Ovary (tissue), 9 donors: ENCODE data around the gene GYPC. TPM values are rescaled to one million over a fixed set of nuclear protein-coding genes. Genes with fewer than 3 reads are reported as not detected.

Experiments
- DNase-seq, 5 donors: peaks; one replicate each; pipeline ENCODE4 v3.0.0-alpha.2; 2019 to 2020
- H3K27ac ChIP-seq, 2 donors: fragments of 200-600 bp; one replicate each; pipeline versions ENCODE4 v1.5.1 to v1.8.0; 2019 to 2022
- H3K27me3 ChIP-seq: fragments of 200-600 bp; one replicate; pipeline ENCODE4 v1.8.0; 2022
- H3K36me3 ChIP-seq: fragments of 200-600 bp; sonication (generic); one replicate; pipeline ENCODE4 v1.5.1; 2019
- H3K4me1 ChIP-seq: one replicate; pipeline ENCODE4 v1.8.1; 2013; ENCODE audit warnings: mild to moderate bottlenecking, moderate library complexity; ENCODE audit not compliant: insufficient read depth
- H3K4me3 ChIP-seq: fragments of 200-600 bp; sonication (generic); one replicate; pipeline ENCODE4 v1.5.1; 2017
- H3K9me3 ChIP-seq, 2 donors: fragments of 200-600 bp in 1 of 2; sonication (generic) in 1 of 2; one replicate each; pipeline versions ENCODE4 v1.5.1 to v1.8.1; 2013 to 2019; ENCODE audit warnings: mild to moderate bottlenecking in 1 of 2, moderate library complexity in 1 of 2
- CTCF ChIP-seq, 3 donors: fragments of 450-650 bp in 2 of 3; fragments of 200-600 bp in 1 of 3; IDR thresholded peaks; one replicate each; pipeline versions ENCODE4 v1.5.1 to v1.8.0; 2016 to 2022; ENCODE audit warnings: antibody characterized with exemption in 3 of 3, mild to moderate bottlenecking in 1 of 3
- EP300 ChIP-seq: sonication (generic); formaldehyde crosslinking; IDR thresholded peaks from one replicate; pipeline ENCODE4 v1.6.1; 2017; ENCODE audit warnings: antibody characterized with exemption
- POLR2A ChIP-seq: fragments of 450-650 bp; IDR thresholded peaks from one replicate; pipeline ENCODE4 v1.6.1; 2017; ENCODE audit warnings: antibody characterized with exemption, mild to moderate bottlenecking, moderate library complexity
- WGBS, 3 donors: extraction: QIAGEN DNeasy Blood & Tissue Kit in 1 of 3; methylation state at CpG; one replicate each; pipeline versions ENCODE4 v1.1.5 to v1.1.7; 2013 to 2017; 5-methylcytosine and 5-hydroxymethylcytosine counted together
- intact Hi-C, 4 donors: fragments of 100-400 bp; cut with DNase I; formaldehyde crosslinking; loops; one replicate each; pipeline versions ENCODE4 v1.11.0 to v1.15.1; 2022 to 2023
- polyA plus RNA-seq, 2 donors: library from polyadenylated mRNA; stranded (reverse); fragments of 200-250 nt in 1 of 2; fragments of 350-450 nt in 1 of 2; fragmentation: Illumina TruSeq in 1 of 2; extraction: RNeasy Lipid Tissue Mini Kit (QIAGEN cat#74804) in 1 of 2; gene quantifications; one replicate each; pipeline ENCODE4 v1.2.3, GENCODE V29; 2013 to 2014
- total RNA-seq, 7 donors: library from RNA; depleted of rRNA in 2 of 7; stranded (reverse); fragments of >200 nt in 2 of 7; fragmentation: NEBNext Ultra II Directional in 3 of 7; extraction: Animal tissue kit (Norgen Biotek cat#: 25700) in 3 of 7; gene quantifications; one replicate each; pipeline versions ENCODE4 v1.1.0 to v1.2.4, GENCODE V29; 2016 to 2023
- donor health status: DM: no; HTN: no; CAD: no; lungs with moderate emphysema.
- donor health status: DM: no; HTN: no; CAD: no.
- donor health status: Bipolar disorder and iron deficiency.
- donor health status: DM: yes; HTN: yes; CAD: no.
- donor health status: DM: no; HTN: no; CAD: no.
- donor health status: DM: yes; HTN: yes; CAD: no.

The GYPC gene
- total and polyA plus RNA-seq, 9 donors, result 70.1 to 151 (median 104) TPM

- no peaks in the 10 kb centered on the region for H3K9me3 ChIP-seq
- no peak for DNase-seq
- H3K36me3 ChIP-seq, result no peaks in the 10 kb centered on the region
- no peak overlapping the region for H3K27ac ChIP-seq
- WGBS, 3 donors, result 92 to 93% (median 92%) methylated on average over 12 of the region's 12 CpGs
- H3K4me1 ChIP-seq, result peaks cover 4% of the 10 kb centered on the region
- no peak overlapping the region for H3K4me3 ChIP-seq
- TF ChIP-seq EP300 (no peak), CTCF (IDR thresholded peaks at IDR 0.05) (no peak), POLR2A (no peak)
- no peaks in the 10 kb centered on the region for H3K27me3 ChIP-seq
- intact Hi-C loops, result loop anchor here in 1 of 4 donors (2.0 kb wide), 1 partner anchor 20 kb away; no protein-coding TSS in a partner anchor
Observed at GRCh38 chr2:126672980-126673605, 17.1 kb downstream of the GYPC start.

- Histone ChIP-seq H3K9me3 (no peaks in the 10 kb centered on the region), H3K4me1 (peaks cover 2% of the 10 kb centered on the region), H3K27me3 (no peaks in the 10 kb centered on the region), H3K4me3 (no peak overlapping the region), H3K36me3 (no peaks in the 10 kb centered on the region), H3K27ac (no peak overlapping the region)
- TF ChIP-seq POLR2A (no peak), CTCF (IDR thresholded peaks at IDR 0.05) (no peak), EP300 (no peak)
- WGBS, 3 donors, result 89 to 93% (median 91%) methylated on average over 11 of the region's 11 CpGs
- intact Hi-C loops, result no loop called here
- no peak for DNase-seq
Observed at GRCh38 chr2:126674075-126674744, 18.3 kb downstream of the GYPC start.

- 96 to 99% (median 97%) methylated on average over 5 of the region's 5 CpGs for WGBS, 3 donors
- Histone ChIP-seq H3K4me1 (no peaks in the 10 kb centered on the region), H3K4me3 (no peak overlapping the region), H3K9me3 (no peaks in the 10 kb centered on the region), H3K36me3 (no peaks in the 10 kb centered on the region), H3K27me3 (no peaks in the 10 kb centered on the region), H3K27ac (no peak overlapping the region)
- TF ChIP-seq EP300, result no peak
- TF ChIP-seq CTCF (IDR thresholded peaks at IDR 0.05), result no peak
- TF ChIP-seq POLR2A, result no peak
- DNase-seq, result no peak
- intact Hi-C loops, result no loop called here
Observed at GRCh38 chr2:126675637-126676036, 19.7 kb downstream of the GYPC start.

GRCh38 chr2:126676221-126677175, 20.5 kb downstream of the GYPC start:
- intact Hi-C loops, result no loop called here
- DNase-seq, result no peak
- Histone ChIP-seq H3K27me3 (no peaks in the 10 kb centered on the region), H3K4me3 (no peak overlapping the region), H3K4me1 (no peaks in the 10 kb centered on the region), H3K27ac (no peak overlapping the region), H3K9me3 (no peaks in the 10 kb centered on the region), H3K36me3 (no peaks in the 10 kb centered on the region)
- 80 to 86% (median 83%) methylated on average over 1 of the region's 1 CpG for WGBS, 3 donors
- no peak for TF ChIP-seq EP300
- TF ChIP-seq CTCF (IDR thresholded peaks at IDR 0.05), result no peak
